ENCODE results near the gene SPATA2.

DNA sequence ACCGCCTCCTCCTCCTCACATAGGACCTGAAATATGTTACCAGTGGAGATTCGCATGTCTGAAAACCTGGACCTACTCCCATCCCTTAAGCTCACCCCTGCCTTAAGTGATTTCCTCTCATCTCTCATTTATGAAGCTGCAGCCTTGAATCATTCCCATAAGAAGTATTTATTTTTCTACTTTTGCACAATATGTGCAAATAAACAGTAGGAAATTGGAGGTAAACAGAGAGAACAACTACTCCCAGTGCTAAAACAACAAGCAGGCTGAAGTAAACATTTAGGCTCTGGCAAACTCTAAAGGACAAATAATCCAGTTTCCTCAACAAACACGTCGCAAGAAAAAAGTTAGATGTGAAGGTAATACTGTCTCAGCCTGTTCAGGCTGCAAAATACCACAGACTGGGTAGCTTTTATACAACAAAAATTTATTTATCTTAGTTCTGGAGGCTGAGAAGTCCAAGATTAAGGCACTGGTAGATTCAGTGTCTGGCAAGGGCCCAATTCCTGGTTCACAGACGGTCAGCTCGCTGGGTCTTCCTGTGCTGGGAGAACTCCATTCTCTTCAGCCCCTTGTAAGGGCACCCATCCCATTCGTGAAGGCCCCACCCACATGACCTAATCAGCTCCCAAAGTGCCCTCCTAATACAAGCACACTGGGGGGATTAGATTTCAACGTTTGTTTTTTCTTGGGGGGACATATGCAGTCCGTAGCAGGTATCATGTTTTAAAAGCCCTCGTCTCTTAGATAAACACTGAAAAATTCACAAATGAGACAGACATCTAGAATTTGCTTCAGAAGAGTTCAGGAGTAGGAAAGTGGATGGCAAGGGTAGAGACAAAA, 15.6 kb downstream of the SPATA2 start:
- TF ChIP-seq EZH2phosphoT487 (IDR thresholded peaks at IDR 0.05) (no peak), EZH2 (IDR thresholded peaks at IDR 0.05) (no peak)
- TF ChIP-seq, protein P1, sequence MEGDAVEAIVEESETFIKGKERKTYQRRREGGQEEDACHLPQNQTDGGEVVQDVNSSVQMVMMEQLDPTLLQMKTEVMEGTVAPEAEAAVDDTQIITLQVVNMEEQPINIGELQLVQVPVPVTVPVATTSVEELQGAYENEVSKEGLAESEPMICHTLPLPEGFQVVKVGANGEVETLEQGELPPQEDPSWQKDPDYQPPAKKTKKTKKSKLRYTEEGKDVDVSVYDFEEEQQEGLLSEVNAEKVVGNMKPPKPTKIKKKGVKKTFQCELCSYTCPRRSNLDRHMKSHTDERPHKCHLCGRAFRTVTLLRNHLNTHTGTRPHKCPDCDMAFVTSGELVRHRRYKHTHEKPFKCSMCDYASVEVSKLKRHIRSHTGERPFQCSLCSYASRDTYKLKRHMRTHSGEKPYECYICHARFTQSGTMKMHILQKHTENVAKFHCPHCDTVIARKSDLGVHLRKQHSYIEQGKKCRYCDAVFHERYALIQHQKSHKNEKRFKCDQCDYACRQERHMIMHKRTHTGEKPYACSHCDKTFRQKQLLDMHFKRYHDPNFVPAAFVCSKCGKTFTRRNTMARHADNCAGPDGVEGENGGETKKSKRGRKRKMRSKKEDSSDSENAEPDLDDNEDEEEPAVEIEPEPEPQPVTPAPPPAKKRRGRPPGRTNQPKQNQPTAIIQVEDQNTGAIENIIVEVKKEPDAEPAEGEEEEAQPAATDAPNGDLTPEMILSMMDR (IDR thresholded peaks at IDR 0.05): no peak
